COLO829 (cell line): Measurements from ENCODE around the gene SLC16A4.

Experiments
- DNase-seq: peaks from one replicate; pipeline ENCODE4 v3.0.0; 2012; ENCODE audit warnings: low spot score

The SLC16A4 gene

GRCh38 chr1:110356379-110356778 is 34.4 kb downstream of the SLC16A4 start:
- DNase-seq = no peak

DNA sequence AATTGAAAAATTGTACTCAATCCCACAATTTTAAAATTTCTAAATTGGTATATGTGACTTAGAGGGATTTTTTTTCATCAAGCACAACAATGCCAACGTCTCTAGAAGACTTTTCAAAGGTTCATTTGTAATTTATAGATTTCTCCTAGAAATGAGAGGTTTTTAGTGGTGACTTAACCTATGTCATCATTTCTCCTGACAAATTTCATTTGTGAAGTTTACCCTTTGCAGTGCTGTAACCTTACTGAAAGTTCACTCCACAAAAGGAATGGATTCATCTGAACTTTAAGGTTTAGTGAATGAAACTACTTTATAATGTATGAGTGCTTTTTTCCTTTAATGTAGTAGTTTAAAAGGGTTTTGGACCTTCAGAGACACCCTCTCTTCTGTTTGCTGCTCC is 35.5 kb downstream of the SLC16A4 start:
- DNase-seq = no peak

DNA sequence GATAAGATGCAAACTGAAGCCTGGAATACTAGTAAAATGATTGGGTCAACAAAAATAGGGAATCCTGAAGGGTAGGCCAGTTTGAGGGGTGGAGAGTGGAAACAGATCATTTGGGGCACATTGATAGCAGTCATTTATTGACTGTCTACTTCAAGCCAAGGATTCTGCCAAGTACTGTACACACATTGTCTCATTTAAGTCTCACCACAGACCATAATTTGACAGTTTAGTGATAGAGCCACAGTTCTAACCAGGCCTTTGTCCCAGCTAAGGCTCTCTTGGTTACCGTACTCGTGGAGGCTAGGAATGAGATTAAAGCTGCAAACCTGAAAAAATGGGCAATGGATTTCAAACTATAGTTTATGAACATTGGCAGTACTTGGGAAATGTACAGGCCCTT is 40.5 kb downstream of the SLC16A4 start:
- DNase-seq = no peak

GRCh38 chr1:110348771-110349170 is 42.1 kb downstream of the SLC16A4 start:
- no peak for DNase-seq

- DNase-seq = no peak
These were observed 42.8 kb downstream of the SLC16A4 start for GRCh38 chr1:110348050-110348449.

DNA sequence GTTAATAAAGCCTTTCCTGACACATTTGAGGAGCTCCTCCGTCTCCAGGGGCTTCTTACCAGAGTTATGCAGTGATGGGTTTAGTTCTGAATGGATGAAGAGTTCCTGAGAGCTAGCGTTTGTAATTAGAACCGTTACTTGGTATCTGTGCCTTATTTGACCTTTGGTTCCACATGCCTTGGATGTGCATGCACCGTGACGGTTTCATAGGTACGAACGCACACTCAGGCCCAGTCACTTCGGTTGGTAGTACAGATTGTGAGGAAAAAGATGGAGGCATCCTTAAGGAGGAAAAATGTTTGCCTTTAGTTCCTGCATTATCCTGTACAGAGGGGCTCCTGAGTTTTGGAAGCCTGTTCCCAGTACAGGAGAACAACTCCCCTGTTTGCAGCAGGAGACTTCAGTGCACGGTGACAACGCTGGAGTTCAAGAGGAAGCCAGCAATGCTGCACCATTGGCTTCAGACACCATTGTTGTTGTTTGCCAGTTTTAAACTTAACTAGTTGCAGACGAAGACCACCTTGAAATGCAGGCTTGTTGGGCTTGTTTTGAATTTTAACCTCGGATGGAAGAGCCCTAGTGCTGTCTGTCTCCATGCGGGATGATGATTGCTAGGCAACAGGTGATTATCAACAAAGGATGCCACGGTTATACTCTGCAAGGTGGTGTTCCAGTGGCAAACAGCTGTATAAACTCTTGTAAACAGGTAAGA is 43.5 kb downstream of the SLC16A4 start:
- no peak for DNase-seq

- no peak for DNase-seq
These were observed 44.1 kb downstream of the SLC16A4 start for GRCh38 chr1:110346690-110347089.

DNA sequence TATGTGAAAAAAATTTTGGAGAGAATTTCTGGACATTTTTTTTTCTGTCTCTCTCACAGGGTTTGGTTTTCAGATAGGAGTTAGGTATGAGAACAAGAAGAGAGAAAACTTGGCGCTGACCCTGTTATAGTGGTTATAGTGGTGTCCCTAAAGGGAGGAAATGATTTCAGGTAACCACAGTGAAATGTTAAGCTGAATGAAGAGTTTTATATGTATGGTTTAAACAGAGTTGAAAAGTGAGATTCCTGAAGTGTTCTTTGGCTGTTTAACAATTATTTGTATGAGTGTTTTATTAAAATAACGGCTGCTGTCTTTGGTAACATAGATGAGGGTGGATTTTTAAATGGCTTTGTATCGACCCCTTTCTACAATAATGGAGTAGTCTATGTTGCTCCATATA is 45.3 kb downstream of the SLC16A4 start:
- no peak for DNase-seq

DNA sequence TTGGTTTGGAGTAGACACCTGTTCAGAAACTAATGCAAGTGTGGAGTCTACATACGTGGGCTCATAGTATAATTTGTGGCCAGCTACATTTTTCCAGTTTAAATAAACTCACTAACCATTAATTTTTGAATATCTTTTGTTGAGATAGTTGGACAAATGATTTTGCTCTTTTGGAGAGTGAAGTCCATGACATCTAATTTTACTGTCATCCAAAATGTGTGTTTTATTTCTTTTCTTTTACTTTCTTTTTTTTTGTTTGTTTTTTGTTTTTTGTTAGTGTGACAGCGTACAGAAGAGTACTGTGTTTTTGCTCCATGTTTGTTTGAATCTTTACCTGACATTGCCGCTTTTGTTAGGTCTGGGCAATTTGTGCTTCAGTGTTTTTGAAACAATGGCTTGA is 46.7 kb downstream of the SLC16A4 start:
- DNase-seq = no peak

- DNase-seq = no peak
These were observed 47.6 kb downstream of the SLC16A4 start for GRCh38 chr1:110343249-110343648.

GRCh38 chr1:110341872-110342331 is 48.9 kb downstream of the SLC16A4 start:
- DNase-seq = no peak

GRCh38 chr1:110341146-110341871 is 49.5 kb downstream of the SLC16A4 start:
- no peak for DNase-seq

DNA sequence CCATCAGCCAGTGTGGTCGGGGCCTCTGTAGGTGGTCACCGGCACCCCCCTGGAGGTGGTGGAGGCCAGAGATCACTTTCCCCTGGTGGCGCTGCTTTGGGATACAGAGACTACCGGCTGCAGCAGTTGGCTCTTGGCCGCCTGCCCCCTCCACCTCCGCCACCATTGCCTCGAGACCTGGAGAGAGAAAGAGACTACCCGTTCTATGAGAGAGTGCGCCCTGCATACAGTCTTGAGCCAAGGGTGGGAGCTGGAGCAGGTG is 50.7 kb downstream of the SLC16A4 start:
- no peak for DNase-seq

GRCh38 chr1:110339407-110340206 is 51.2 kb downstream of the SLC16A4 start:
- no peak for DNase-seq

- peak; percentile 95 for DNase-seq
These were observed 51.9 kb downstream of the SLC16A4 start, which contains the start of gene RBM15 for GRCh38 chr1:110338886-110339406. Gene RBM15, plus strand, starts transcription at chr1:110339377. Its CDS starts 29 bp downstream, at chr1:110339406.

- DNase-seq = peak; percentile 49
These were observed 52.4 kb downstream of the SLC16A4 start for GRCh38 chr1:110338309-110338885.

DNA sequence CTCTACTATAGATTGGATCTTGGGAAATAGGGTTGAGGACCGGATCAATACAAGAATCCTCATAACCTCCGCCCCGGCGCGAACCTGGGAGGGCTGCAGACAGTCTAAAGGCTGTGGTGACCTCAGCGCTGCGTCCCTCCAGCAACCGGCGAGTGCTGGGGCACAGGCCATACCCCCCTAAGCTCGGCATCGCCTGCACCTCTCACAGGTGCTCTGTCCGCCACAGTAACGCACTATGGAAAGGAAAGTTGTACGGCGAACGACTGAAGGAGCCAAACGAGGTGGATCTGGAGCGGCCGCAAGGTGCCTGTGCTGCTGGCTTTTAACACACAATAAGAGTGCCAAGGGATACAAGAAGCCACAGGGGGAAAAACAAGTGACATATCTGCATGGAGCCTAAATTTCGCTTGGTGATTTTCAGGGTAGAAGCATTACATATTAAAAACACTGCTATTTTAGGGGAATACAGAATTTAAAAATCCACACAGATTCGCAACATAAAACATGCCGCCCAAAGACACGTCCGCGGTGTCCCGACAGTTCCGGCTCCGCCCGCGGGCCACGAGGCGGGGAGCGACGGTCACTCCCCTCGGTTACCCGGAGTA is 53.0 kb downstream of the SLC16A4 start:
- no peak for DNase-seq

DNA sequence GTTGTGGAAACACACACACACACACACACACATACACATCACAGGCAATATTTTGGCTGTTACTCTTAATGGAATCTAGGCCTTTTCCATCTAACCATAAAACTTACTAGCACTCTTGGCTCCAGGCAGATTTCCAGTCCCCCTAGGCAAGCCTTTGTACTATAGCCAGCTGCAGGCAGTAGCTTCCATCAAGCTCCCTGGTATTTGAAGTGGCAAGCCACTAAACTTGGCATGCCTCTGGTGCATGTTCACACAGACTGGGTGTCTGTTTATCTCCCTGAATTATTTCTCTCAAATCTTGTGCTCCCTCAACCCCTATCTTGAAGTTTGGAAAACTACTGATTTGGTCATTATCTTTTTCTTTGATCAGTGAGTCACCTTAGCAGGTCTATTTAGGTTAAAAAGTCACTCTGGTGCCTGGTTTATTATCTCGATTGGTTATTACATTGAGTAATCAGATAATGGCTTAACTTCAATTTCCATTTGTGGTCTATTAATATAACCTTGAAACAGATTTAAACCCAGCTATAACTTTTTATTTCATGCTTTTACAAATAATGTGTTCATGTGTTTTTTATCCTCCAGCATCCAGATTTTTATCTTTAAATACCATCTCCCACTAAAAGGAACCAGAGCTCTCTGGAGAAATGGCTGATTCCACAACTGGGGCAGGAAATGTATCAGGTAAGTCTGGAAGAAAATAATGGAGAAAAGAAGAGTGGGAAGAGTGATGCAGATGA is 54.4 kb downstream of the SLC16A4 start:
- no peak for DNase-seq

DNA sequence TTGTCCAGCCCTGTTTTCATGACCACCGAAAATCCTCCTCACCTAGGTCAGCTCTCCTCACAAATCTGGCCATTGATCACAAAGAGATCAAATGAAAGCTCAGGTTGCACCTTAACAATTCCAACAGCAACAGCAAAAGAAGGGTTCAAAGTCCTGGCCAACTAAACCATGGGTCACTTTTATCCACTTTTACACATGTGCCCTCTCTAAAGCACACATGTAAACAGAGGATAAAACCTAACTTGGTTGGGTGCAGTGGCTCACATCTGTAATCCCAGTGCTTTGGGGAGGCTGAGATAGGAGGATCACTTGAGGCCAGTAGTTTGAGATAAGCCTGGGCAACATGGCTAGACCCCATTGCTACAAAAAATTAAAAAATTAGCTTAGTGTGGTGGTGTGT is 55.6 kb downstream of the SLC16A4 start:
- no peak for DNase-seq

GRCh38 chr1:110328700-110329099 is 62.1 kb downstream of the SLC16A4 start:
- no peak for DNase-seq

DNA sequence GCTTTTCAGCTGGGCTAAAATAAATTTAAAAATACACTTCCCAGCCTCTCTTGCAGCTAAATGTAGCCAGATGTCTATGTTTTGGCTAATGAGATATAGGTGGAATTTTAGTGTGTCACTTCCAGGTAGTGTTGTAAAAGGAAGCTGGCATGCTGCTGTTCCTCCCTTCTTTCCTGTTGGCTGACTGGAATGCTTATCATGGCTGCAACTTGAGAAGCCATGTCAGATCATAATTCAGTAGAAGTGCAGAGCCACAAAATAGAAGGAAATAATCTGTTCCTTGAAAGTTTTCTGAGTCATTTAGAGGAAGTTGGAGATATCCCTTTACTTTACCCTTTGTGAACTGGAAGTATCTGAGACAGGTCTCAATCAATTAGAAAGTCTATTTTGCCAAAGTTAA is 62.6 kb downstream of the SLC16A4 start:
- no peak for DNase-seq
